8988T (cell line): ENCODE measurements around the gene STMN3.

Experiments
- DNase-seq: peaks from one replicate; pipeline ENCODE4 v3.0.0; 2011

Gene STMN3

DNA sequence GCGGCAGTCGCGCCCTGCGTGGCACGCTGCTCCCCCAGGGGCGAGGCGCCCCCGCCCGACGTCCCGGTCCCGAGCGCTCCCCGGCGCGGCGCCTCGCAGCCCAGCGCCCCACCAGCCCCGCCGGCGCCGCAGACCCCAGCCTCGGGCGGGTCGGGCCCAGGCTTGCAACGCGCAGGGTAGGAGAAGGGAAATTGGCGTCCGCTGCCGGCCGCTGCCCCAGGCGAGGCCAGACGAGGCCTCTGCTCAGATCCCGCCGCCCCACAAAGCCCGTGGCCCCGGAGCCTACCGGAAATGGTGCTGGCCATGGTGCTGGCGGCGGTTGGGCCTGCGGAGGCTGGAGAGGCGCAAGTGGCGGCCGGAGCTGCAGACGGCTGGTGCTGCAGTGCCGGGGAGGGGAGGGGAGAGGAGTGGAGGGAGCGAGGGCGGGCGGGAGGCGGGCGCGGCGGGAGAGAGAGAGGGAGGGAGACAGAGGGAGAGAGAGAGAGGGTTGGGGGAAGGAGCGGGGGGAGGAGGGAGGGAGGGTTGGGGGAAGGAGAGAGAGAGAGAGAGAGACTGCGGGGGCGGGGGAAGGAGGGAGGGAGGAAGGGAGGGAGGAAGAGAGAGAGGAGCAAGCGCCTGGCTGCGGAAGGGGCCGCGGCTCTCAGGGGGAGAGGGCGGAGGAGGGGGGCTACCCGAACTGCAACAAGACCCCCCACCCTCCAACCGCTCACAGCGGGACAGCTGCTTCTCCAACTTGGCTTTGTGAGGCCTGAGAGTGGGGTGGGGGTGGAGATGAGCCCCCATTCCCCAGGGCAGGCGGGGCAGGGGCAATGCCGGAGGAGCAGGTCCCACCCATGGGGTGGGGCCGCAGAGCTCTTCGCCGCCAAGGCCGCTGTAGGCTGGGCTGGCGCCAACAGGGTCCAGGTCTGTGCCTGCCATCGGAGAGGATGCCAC, at the start of gene STMN3:
TSS of gene STMN3 (minus strand) at position 384 of the 933 bp plus-strand sequence. CDS start at position 305, 79 bp downstream.
- DNase-seq: peak; percentile 90

DNA sequence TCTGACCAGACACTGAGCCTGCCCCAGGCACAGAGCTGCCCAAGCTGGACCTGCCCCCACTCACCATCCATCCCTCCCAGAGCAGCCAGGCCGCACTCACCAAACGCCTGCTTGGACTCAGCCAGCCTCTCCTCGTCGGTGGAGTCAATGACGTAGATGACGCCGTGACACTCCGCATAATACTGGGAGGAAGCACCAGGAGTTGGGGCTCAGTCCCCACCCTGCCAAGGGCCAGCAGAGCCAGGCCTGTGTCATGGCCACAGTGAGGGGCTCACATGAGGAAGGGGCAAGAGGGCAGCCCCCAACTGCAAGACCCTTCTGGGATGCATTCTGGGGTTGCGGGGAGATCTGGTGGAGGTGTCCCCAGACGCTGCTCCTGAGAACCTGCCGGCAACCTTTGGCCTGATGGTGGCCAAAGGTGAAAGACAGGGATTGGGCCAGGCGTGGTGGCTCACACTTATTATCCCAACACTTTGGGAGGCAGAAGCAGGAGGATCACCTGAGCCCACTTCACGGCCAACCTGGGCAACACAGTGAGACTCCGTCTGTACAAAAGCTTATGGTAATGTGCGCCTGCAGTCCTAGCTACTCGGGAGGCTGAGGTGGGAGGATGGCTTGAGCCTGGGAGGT, 48.9 kb upstream of the STMN3 start:
- DNase-seq: no peak

DNA sequence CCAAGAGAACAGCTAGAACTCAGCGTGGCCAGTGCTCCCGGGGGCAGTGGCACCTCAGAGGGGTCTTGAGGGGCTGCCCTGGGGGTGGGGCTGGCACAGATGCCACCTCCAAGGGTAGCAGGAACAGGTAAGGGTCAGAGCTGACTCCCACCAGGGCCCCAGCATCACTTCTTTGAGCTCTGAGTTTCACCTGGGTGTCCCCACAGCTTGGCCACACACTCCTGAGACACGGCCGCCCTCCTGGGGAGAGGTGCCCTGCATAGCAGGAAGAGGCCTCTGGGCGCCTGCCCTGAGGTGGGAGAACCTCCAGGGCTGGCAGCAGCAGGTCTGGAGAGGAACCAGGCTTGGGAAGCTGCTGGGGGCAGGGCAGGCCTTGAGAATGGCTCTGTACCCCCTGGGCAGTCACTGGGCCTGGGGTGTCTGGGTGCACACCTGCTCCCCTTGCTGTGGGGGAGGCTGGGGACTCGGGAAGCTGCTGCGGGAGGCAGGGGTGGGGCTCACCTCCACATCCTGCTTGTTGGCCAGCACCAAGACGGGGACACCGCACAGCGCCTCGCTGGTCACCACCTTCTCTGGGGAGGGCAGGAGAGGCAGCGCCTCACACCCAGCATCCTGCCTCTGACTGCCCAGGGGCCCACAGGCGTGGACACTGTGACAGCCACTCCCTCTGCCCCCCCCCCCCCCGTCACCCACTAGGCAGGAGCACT, 48.3 kb upstream of the STMN3 start:
- peak; percentile 49 for DNase-seq

DNA sequence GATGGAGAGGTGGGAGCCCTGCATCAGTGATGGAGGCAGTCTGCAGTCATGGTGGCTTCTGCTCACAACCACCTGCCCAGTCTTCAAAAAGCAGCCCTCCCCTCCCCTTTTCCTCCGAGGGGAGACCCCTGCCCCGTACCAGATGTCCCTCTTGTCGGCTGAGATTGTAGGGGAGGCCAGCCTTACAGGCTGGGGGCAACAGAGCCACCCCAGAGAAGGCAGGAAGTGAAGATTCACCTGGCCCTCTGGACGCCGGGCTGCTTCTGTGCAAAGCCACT, 47.8 kb upstream of the STMN3 start:
- no peak for DNase-seq

DNA sequence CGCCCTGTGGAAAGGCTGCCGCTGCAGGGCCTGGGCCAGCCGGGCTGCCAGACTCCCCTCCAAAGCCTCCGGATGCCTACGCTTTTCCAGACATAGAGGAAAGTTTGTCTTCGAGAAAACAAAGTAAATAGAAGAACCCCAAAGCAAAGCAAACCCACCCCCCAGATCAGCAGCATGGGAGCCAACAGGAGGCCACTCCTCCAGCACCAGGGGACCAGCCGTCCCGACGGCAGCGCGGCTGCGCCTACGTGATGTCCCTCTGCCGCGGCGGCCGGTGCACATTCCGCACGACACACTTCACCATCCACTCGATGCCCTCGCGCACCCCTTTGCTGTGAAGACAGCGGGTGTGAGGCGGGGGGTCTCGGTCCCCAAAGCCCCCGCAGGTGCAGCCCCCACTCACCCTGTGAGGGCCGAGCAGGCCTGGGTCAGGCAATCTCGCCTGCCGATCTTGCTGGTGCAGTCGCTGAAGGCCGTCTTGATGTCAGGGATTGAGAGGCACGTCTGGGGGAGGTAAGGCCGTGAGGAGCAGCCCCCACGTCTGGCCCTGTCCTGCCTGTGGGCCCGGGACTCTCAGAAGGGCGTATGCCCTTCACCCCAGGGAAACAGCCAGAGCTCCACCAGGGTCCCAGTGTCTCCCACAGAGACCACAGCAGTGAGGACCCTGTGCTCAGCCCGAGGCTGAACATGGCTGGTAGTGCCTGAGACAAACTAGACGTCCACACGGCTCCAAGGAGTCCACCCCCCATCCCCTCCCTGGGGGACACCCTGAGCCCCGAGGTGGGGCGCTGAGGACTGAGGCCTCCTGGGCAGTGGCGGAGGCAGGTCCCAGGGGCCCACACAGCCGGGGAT, 47.2 kb upstream of the STMN3 start:
- peak; percentile 34 for DNase-seq

DNA sequence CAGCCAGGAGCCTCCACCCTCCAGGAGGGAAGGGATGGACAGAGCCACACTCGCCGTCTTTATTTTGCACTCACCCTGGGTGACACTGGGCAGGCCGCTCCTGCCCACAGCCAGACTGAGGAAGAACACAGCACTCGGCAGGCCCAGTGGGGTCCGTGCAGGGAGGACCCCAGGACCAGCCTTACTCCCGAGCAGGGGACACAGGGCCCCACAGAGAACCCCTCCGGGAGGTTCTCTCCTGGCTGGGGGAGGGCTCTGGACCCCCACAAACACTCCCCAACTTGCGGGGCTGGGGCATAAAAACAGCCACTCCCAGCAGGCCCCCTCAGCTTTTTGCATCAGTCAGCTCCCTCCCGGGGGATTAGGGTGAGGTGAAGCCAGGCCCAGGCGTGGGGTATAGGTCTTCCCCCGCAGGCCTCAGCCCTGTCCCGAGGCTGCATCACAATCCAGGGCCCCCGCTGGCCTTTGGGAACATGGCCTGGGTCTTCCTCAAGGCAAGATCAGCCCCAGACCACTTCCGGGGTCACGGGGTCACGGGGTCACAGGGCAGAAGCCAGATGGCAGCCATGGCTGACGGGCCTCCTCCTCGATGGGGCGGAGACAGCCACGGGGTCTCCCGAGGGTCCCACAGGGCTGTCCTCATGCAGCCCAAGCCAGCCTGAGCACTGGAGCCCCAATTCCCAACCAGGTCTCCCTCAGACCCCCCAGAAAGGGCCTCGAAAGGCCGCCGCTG, 46.4 kb upstream of the STMN3 start:
- peak; percentile 58 for DNase-seq

DNA sequence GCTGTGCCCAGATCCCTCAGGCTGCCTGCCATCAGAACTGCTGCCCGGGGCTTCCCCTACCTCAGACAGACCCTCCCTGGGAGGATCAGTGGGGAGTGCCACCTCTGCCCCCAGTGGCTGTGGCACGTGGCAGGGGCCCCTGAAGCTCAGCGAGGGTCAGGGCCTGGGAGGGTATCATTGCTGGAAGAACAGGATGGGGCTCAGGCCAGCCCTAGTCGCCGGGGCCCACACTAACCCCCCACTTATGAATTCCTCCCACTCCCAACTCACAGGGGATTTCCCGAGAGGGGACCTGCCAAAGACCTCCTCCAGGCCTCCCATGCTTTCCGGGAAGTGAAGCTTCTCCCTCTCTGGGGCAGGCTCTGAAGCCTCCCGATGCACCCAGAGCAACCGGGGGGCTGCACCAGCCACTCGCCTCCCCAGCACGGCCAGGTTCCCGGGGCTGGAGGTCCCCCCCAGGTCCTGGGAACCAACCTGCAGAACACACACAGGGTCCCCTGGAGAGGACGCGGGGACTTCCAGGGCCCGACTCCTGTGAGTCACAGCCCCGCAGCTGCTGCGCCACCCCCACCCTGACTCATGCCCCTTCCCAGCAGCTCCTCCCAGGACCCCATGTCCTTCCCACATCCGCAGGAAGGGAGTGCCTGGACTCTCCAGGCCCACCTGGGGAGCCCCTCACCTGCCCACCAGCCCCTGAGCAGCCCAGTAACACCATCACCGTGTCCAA, 45.7 kb upstream of the STMN3 start:
- DNase-seq: peak; percentile 99

DNA sequence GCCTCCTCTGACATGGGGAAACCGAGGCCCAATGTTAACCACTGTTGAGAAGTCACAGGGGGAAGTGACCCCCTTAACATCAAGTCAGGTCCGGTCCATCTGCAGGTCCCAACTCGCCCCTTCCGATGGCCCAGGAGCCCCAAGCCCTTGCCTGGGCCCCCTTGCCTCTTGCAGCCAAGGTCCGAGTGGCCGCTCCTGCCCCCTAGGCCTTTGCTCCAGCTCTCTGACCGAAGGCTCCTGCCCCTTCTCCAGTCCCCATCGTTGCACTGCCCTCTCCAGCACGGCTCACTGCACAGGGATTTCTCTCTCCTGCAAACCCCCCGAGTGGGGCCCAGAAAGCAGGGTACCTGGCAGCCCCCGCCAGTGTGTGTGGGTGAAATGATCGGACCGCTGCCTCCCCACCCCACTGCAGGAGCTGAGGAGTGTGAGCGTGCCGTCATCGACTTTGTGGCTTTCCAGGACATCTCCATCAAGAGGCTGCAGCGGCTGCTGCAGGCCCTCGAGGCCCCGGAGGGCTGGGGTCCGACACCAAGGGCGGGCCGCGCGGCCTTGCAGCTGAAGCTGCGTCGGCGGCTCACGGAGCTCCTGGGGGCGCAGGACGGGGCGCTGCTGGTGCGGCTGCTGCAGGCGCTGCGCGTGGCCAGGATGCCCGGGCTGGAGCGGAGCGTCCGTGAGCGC, 44.8 kb upstream of the STMN3 start:
- no peak for DNase-seq

DNA sequence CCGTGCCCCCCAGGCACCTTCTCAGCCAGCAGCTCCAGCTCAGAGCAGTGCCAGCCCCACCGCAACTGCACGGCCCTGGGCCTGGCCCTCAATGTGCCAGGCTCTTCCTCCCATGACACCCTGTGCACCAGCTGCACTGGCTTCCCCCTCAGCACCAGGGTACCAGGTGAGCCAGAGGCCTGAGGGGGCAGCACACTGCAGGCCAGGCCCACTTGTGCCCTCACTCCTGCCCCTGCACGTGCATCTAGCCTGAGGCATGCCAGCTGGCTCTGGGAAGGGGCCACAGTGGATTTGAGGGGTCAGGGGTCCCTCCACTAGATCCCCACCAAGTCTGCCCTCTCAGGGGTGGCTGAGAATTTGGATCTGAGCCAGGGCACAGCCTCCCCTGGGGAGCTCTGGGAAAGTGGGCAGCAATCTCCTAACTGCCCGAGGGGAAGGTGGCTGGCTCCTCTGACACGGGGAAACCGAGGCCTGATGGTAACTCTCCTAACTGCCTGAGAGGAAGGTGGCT, 44.2 kb upstream of the STMN3 start:
- DNase-seq: peak; percentile 86

DNA sequence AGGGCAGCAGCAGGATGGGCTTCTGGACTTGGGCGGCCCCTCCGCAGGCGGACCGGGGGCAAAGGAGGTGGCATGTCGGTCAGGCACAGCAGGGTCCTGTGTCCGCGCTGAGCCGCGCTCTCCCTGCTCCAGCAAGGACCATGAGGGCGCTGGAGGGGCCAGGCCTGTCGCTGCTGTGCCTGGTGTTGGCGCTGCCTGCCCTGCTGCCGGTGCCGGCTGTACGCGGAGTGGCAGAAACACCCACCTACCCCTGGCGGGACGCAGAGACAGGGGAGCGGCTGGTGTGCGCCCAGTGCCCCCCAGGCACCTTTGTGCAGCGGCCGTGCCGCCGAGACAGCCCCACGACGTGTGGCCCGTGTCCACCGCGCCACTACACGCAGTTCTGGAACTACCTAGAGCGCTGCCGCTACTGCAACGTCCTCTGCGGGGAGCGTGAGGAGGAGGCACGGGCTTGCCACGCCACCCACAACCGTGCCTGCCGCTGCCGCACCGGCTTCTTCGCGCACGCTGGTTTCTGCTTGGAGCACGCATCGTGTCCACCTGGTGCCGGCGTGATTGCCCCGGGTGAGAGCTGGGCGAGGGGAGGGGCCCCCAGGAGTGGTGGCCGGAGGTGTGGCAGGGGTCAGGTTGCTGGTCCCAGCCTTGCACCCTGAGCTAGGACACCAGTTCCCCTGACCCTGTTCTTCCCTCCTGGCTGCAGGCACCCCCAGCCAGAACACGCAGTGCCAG, 43.6 kb upstream of the STMN3 start, which contains the start of gene TNFRSF6B:
TSS of gene TNFRSF6B (plus strand) at position 25 of the 729 bp plus-strand sequence. CDS start at position 141, 116 bp downstream.
- DNase-seq: no peak

DNA sequence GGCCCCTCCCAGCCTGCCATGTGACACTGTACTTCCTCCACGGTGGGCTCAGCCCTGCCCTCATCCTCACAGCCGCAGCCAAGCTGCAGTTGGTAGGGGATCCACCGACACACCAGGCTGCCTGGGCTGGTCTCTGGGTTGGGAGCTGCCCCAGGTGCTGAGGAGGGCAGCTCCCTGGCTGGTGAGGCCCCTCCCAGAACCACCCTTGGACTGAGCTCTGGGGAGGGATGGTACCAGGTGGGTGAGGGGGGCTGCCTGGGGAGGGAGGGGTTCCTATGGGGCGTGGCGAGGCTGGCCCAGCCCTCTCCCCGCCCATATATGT, 43.0 kb upstream of the STMN3 start:
- DNase-seq: peak; percentile 71

DNA sequence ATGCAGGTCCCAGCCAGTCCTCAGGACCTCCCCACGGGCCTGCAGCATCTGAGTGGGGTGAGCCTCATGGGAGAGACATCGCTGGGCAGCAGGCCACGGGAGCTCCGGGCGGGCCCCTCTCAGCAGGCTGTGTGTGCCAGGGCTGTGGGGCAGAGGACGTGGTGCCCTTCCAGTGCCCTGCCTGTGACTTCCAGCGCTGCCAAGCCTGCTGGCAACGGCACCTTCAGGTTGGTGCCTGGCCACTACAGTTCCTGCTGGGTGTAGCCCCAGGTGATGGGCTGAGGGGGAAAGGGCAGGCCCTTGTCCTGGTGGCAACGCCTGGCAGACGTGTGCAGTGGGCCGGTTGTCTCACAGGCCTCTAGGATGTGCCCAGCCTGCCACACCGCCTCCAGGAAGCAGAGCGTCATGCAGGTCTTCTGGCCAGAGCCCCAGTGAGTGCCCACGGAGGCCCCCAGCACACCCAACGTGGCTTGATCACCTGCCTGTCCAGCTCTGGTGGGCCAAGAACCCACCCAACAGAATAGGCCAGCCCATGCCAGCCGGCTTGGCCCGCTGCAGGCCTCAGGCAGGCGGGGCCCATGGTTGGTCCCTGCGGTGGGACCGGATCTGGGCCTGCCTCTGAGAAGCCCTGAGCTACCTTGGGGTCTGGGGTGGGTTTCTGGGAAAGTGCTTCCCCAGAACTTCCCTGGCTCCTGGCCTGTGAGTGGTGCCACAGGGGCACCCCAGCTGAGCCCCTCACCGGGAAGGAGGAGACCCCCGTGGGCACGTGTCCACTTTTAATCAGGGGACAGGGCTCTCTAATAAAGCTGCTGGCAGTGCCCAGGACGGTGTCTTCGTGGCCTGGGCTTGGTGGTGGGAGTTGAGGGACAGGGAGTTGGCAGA, 42.4 kb upstream of the STMN3 start:
- DNase-seq: peak; percentile 53

DNA sequence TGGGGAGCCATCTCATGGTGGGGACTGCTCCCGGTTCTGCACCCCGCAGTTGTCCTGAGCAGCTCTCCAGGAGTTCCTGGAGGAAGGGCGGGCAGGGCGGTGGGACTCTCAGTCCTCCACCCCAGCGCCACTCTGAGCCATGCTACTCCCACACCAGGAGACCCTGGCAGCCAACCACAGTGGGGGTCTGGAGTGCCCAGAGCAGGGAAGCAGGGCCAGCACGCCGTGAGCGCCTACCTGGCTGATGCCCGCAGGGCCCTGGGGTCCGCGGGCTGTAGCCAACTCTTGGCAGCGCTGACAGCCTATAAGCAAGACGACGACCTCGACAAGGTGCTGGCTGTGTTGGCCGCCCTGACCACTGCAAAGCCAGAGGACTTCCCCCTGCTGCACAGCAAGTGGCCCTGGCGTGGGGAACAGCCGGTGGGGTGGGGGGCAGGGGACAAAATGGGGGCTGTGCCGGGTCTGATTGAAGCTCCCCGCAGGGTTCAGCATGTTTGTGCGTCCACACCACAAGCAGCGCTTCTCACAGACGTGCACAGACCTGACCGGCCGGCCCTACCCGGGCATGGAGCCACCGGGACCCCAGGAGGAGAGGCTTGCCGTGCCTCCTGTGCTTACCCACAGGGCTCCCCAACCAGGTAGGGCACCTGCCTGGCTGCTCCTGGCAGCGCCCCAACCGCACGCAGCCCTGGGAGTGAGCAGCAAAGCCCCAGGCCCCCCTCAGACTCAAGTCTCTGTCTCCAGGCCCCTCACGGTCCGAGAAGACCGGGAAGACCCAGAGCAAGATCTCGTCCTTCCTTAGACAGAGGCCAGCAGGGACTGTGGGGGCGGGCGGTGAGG, 41.6 kb upstream of the STMN3 start:
- DNase-seq: no peak

DNA sequence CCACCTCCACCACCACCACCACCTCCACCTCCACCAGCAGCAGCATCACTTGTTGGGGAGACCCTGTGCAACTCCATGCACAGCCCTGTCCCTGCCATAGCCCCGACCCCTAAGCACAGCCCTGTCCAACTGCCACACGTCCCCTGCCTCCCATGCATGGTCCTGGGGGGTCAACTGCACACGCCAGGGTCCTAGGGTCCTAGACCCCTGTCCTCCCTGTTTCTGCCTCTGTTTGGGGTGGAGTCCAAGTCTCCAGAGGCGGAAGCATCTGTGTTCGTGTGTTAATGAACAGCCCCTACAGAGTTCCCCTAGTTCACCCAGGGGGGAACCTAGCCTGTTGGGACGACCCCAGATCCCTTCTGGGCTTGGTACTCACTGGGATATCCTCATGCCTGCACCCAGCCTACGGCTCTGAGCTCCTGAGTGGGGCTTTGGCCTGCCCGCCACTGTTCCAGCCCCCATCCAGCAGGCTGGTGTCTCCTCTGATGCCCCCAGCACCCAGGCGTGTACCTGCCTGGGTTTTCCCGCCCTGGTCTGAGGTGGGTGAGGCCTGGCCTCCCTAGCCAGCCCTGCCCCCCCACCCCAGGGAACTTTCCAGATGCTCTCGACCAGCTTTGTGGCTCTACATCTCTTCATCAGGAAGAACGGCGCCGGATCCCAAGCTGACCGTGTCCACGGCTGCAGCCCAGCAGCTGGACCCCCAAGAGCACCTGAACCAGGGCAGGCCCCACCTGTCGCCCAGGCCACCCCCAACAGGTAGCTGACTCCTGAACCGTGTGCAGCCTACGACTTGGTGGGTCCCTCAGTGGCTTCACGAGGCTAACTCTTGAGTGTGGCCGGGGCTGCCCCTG, 40.7 kb upstream of the STMN3 start:
- DNase-seq: peak; percentile 24

DNA sequence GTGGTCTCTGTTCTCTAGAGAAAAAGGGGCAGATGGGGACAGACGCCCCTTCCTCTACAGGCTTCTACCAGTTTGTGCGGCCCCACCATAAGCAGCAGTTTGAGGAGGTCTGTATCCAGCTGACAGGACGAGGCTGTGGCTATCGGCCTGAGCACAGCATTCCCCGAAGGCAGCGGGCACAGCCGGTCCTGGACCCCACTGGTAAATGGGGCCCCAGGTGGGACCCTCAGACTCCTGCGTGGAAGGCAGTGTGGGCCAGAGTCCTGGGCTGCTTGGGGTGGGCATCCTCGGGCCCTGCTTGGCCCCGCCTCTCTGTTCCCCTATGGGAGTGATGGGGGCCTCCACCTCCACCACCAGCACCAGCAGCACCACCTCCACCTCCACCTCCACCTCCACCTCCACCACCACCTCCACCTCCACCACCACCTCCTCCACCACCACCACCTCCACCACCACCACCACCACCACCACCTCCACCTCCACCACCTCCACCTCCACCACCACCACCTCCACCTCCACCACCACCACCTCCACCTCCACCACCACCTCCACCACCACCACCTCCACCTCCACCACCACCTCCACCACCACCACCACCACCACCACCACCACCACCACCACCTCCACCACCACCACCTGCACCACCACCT, 40.0 kb upstream of the STMN3 start:
- DNase-seq: peak; percentile 38

DNA sequence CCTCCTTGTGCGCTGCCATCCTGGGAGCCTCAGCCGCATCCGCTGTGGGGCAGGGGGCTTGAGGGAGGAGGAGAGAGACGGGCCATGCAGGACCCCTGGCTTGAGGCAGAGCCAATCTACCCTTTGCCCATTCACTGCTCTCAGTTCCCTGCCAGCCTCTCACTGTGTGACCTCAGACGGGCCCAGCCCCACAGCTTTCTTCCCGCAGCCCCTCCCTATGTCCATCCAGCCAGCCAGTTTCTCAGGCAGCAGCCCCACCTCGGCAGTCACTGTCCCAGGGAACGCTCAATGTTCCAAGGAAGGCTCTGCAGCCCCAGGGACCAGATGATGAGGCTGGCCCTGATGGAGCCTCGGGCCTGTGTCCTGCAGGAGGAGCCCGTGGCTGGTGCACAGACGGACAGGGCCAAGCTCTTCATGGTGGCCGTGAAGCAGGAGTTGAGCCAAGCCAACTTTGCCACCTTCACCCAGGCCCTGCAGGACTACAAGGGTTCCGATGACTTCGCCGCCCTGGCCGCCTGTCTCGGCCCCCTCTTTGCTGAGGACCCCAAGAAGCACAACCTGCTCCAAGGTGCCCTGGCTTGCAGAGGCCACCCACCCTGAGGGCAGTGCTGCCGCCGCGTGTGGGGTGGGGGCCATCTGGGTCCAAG, 39.3 kb upstream of the STMN3 start:
- DNase-seq: peak; percentile 86
